ENCODE data around the gene R3HDM2.

The R3HDM2 gene

GRCh38 chr12:57261428-57261865 lies 169.4 kb downstream of the R3HDM2 start:
- DNase-seq: no peak

- no peak for DNase-seq
Observed at GRCh38 chr12:57260366-57260765, 170.5 kb downstream of the R3HDM2 start.

DNA sequence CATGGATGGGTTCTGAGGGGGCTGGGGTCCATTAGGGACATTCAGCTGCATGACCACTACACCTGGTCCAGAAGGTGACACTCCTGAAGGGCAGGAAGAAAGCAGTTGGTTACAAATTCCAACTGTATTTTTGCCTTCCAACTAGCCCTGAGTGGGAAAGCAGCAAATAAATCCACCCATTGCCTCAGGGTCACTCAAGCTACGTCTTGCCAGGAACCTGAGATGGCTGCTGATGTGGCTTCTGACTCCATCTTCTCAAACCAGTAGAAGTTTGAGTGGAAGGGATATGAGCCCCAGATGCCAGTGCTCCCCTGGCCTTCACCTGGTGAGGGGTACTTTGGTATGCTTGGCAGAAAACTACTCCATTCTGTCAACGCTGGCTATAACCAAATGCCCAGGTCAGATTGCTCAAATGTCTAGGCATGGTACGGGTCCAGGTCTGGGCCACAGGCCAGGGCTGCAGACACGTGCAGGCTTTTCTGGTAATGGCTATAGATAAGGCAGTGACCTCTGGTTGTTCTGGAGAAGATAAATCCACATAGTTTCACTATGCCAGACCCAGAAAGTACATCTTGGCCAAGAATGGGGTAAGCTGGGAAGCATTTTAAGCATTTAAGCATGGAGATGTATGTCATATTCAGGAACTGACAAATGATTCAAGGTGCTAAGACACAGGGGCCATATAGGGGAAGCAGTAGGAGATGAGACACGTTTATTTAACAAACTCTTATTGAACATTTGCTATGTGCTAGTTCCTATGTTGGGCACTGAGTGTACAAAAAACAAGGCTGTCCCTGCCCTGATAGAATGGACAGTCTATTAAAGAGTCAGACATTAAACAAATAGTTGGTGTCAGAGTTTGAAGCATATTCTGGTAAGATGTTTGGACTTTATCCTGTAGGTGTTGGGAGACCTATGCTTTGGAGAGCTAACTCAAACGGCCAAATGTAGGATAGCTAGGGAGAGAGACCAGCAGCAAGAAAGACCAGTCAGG lies 171.6 kb downstream of the R3HDM2 start:
- no peak for DNase-seq

- DNase-seq: no peak
Observed at GRCh38 chr12:57255916-57256315, 174.9 kb downstream of the R3HDM2 start.

DNA sequence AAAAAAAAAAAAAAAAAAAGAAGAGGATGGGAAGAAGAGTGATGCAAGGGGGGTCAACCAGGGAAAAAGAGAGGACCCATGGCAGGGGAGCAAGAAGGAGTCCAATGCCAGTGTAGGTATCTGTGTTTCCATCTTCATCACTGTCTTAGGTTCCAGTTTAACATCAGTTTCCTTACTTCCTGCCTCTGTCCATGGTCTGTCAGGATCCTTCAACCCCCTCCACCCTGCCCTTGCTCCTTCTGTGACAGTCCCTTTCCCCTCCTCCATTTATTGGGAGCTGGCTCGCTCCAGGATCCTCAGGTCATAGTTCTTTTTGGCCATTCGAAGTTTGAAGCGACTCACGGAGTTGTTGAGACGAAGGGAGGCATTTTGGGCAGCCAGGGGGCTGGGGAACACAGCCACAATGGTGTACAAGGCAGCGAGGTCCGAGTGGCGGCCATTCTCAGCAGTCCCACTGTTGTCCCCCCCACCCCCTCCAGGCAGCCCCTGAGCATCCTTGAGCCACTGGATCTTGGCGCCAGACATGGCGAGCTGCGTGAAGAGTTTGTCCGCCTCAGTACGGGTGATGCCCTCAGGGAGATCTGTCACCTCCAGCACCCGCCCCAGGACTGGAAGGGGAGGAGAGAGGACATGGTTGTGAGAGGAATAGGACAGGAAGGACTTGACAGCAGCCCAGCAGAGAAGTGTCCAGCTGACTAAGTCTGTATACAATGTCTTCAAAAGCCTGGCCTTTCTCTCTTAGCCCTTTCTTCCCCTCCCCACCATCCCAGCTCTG lies 176.2 kb downstream of the R3HDM2 start:
- no peak for DNase-seq

DNA sequence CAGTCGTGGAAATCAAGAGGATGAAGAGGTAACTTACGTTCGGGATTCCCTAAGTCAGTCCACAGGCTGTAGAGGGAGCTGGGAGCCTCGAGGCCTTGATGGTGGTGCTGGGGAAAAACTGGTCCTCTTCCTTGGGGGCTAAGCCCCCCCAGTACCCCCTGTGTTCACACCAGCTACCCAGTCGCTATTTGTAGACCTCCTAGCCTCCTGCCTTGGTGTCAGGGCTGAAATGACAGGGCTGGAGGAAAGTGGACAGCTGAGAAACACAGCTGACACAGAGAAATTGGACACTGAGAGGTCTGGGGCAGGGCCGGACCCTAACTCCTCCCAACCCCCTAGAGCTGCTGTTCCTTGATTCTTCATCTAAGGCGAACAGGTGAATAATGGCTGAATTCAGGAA lies 179.9 kb downstream of the R3HDM2 start, which contains the start of gene STAC3:
Gene STAC3 (minus strand): TSS at position 232 of the 400 bp plus-strand sequence. CDS start 1,551 bp downstream, outside the sequence.
- DNase-seq: no peak

- DNase-seq: no peak
Observed at GRCh38 chr12:57250541-57250940, 180.3 kb downstream of the R3HDM2 start.

- peak; percentile 25 for DNase-seq
Observed at GRCh38 chr12:57248934-57249742, 181.7 kb downstream of the R3HDM2 start.

DNA sequence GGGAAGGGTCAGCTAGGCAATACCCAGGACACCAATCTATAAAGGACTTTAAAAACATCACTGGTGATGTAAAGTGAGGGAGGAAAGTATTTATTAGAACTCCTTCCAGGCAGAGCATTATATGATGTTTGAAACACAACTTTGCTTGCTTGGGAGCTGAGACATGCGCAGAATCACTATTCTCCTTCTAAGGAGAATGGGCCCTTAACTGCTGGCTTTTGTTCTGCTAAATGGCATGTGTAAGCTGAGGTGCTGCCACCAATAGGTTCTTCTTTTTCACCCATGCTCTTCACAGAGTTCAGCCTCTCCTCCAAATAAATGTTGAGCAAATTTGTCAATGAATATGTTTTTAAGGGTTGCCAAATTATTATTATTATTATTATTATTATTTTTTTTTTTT lies 183.8 kb downstream of the R3HDM2 start:
- DNase-seq: no peak

DNA sequence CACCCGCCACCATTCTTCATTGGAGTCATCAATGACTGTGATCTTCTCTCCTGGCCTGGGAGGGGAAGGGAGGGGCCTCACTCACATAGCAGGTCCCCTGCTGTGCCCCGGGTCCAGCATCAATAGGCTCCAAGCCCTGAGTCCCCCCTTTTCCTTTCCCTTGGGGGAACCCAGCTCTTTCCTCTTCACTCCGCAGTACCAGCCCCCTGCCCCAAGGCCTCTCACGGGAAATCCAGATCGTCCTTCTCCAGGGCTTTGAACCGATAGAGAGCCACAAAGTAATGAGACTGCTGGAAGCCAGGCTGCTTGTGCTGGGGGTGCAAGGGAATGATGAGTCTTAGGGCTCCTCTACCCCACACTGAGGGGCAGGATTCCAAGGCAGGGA lies 186.5 kb downstream of the R3HDM2 start:
- no peak for DNase-seq

DNA sequence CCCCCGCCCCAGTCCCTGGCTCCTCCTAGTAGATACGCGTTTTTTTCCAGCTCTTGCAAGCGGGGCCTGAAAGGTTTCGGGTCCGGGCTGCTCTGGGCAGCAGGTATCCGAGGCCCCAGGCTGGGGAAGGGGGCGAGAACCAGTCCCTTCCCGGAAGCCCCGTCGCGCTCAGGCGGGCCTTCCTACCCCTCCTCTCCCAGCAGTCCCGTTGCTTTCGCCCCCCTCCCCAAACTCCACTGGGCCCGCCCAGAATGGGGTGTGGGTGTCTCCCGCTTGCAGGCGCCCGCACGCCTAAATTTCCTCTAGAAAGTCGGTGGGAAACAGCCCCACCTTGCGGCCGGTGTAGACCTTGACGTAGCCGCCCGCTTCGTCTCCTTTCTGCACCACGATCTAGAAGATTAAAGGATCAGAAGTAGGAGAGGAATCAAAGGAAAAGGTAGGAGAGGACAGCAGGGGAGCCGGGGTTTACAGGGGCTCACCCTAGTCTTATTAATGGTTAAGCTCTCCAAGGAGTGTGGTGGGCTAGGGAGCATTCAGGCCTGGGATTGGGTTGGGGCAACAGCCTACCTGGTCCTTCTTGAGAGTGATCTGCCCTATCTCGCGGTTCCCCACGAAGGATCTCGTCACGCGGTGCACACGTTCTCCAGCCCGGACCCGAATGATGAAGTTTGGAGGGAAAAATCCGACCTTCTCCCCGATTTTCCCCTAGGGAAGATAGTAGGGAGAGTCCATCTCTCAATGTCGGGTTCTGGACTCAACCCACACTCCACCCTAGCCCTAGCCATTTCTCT lies 187.1 kb downstream of the R3HDM2 start:
- peak; percentile 71 for DNase-seq

DNA sequence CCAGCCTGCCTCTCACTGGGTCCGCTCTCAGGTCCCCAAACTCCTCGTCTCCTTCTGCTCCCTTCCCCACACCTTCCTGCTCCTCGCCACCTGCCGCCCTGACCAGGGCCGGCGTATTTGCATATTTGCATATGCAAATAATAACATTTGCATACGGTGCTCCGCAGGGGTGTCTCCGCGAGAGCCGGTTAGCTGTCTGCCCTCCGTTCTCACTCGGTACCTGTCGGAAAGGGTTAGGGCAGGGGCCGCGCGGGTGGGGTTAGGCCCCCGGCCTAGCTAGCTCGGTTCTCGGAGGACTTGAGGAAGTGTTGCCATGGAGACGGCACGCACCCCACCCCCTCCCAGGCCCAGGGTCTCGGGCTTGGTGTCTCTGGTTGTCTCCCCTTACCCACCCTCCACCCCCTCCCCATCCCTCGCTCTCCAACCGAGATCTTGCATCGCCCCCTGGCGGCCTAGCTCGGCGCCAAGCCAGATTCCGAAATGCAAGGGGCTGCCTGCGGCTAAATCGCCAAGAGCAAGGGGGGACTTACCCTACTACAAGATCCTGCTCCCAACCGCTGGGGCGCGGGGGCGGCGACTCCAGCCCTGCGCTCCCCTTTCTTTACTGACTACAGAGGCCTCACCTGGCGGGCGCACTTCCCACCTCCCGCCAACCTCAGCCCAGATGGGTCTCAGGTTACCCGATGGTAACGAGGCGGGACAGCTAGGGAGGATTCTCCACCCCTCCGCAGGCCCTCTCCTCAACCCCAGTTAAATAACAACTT lies 188.0 kb downstream of the R3HDM2 start:
- DNase-seq: peak; percentile 50

DNA sequence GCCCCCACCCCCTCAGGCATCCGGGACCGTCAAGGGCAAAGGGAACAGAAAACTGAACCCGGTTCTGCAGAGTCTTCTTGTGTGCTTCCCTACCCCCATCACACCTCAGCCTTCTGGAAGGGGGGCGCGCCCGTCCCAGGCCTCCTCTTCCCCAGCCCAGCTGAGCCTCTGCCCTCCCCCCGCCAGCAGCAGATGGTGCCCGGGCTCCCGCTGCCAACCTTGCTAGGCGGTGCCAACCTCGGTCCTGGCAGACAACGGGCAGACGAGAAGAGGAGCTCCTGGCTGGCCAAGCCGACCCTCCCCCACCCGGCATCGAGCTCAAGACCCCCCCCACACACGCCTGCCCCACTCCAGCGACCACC lies 188.5 kb downstream of the R3HDM2 start:
- no peak for DNase-seq

- DNase-seq: no peak
Observed at GRCh38 chr12:57241402-57242310, 189.2 kb downstream of the R3HDM2 start.

DNA sequence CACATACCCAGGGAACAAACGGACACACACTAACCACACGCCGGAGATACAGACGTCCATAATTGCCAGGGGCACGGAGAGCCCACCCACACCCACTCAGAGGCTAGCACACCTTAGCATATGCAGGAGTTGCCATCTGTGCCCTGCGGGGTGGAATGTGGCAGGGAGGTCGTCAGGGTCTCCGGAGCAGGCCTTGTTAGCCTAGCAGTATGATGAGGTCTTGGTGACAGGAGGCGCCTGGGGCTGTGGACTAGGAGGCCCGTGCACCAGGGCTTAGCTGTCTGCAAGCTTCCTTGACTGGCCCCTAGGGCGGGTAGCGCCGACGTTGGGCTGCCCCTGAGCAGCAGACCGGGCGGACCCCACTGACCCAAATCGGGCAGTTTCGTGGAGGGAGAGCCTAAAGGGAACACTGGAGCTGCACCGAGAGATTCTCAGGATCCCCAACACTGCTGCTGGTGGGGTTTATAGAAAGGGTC lies 189.9 kb downstream of the R3HDM2 start:
- no peak for DNase-seq

- DNase-seq: peak; percentile 80
Observed at GRCh38 chr12:57240066-57240921, 190.5 kb downstream of the R3HDM2 start.

GRCh38 chr12:57239587-57240065 lies 191.2 kb downstream of the R3HDM2 start:
- no peak for DNase-seq

- DNase-seq: peak; percentile 82
Observed at GRCh38 chr12:57238854-57239554, 191.8 kb downstream of the R3HDM2 start.
